NCI-H1092 treated with DMSO at 0.1 percent for 48 hours (cell line): ENCODE results near the gene ABCA1.
A peak's percentile ranks its signal among the peaks of the same experiment; 100 is the strongest.
"Not testable (repeated sequence)": the region's sequence is repeated elsewhere in the genome, so short reads cannot be mapped to it uniquely, and the experiment has no call there.

Experiments
- DNase-seq: peaks from one replicate; lab custom pipeline; 2025; lab: John Stamatoyannopoulos, UW

Gene ABCA1

DNA sequence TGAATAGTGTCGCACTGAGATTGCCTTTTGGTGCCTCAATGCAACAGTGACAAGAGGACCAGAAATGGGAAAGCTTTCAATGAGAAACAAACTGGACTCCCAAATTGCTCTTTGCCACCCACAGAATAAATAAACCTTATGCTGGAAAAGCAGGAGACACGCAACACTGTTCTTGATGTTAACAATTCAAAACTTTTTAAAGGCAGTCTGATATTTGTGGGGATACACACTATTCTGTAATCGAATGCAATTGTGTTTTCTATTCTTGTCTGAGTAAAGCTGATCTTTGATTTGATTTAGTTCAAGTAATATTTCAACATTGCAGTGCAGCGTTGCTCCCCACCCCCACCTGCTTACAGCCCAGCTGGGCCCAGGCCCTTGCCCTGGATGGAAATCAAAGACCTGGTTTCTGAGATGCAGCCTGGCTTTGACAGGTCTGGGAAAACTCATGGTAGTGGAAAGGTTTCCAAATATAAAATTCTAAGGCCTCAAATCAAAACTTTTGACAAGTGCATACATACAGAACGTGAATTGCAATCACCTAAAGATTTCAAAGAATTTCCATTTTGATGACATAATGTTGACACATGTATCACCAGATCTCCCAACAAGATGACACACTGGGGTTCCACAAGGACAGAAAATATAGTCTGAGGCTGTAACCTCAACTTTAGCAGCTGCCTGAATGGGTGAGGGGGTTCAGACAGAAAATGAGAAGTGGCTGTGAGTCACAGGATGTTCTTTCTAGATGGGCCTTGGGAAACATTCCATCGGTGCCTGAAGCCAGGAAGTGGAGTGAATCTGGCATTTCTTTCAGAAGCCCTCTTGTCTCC, 55.1 kb downstream of the ABCA1 start:
- DNase-seq = no peak

DNA sequence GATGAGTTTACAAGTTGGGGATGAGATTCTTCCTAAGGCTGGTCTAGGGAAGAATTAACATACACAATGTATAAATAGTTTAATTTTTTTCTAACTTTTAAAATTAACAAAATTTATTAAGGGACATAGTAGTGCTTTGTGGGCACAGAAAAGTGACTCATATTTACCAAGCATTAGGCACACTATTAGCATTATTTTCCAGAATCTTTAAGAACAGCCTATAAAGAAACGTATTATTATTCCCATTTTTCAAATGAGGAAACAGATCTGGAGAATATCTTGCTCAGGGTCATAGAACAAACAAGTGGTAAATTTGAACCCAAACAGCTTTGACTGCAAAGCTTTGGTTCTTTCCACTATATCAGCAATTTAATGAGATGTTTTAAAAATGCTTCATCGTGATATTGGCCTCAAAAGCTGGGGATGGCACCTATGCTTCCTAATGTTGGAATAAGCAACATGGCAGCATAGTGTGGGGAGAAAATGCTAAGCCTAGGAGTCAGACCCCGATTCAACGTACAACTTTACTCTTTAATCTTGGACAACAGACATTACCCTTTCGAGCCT, 55.9 kb downstream of the ABCA1 start:
- DNase-seq = no peak

DNA sequence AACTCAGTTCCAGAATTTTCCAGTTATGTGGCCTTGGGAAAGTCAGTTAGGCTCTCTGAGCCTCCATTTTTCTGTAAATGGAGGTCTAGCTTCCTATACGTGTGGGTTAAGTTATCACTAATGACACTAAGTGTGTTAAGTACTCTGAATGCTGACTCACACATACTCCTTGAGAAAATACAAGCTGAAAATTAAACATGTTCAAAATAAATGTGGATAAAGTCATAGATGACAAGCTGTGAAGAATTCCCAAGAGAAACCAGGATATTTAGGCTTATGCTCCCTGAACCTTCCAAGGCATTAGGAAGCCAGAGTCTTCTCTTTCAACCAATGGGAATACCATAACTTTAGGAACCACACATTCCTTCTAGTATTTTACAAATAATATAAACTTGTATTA, 58.1 kb downstream of the ABCA1 start:
- no peak for DNase-seq

DNA sequence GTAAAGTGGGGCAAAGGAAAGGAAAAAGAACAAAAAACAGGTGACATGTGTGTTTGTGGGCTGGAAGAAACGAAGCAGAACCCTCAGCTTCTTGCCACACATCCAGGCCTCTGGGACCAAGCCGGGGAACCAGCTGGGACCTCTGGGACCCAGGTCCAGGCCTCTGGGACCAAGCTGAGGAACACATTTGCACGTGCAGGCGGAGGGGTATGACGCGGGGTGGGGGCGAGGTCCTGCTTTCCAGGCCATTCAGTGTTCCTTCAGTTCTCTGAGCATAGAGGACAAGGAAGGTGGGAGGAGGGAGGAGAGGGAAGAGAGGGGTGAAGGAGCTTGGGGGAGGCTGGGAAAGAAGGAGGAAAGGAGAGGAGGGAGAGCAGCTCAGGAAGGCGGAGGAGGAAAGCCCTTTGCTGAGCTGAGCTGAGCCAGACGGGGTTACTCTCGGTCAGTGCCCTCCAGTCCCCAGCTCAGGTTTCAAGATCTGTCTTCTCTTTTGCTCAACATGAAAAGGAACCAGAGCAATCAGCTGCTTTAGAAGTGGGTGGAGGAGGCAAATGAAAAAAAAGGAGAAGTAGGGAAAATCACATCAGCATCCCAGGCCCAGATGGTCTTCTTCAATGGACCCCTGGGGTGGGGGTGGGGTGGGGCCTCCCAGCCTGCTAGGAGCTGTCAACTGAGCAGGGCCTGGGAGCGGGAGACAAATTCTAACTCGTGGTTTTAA, 59.1 kb downstream of the ABCA1 start:
- peak; percentile 56 for DNase-seq

DNA sequence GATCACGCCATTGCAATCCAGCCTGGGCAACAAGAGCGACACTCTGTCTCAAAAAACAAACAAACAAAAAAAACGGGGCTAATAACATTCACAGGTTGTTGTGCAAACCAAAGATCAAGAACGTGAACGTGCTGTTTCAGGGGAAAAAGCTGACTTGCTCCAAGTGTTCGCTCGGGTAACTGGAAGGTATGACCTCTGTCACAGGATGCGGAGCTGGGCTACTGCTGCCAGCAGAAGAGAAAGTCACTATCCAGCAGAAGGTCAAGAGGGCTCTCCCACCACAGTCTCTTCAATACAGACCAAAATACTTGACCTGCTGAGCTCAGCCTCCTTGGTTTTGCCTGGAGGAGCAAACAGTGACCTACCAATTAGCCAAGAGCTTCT, 59.7 kb downstream of the ABCA1 start:
- DNase-seq = no peak

DNA sequence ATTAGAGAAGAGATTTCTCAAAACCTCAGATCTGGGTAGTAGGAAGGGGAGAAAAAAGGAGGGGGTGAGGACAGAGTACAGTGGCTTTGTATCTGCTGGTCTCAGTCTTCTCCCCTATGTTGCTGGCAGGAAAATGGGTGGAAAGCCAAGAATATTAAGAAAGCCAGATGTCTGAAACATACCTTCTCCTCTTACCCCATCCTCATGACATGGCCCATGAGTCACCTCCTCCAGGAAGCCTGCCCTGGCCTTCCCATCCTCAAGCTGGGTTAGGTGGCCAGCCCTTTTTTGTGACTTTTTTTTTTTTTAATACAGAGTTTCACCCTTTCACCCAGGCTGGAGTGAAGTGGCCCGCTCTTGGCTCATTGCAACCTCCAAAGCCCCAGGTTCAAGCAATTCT, 61.8 kb downstream of the ABCA1 start:
- no peak for DNase-seq

DNA sequence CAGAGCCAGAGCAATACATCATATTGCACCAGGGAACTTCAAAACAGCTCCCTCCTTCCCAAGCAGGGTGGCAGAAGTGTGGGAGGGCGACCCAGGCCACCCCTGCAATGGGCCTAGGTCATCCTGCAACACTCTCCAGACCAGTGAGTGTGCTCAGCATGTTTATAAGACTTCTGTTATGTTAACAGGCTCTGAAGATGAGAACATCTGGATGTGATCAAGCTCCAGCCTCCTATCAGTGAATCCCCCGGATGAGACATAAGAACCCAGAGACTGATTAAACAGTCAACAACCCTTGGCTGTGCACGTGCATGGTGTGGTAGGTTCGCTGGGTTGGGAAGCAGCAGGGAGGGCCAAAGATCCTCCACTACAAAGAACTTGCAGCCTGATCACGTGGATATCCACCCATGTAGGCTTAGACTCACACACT, 63.3 kb downstream of the ABCA1 start:
- DNase-seq = no peak

DNA sequence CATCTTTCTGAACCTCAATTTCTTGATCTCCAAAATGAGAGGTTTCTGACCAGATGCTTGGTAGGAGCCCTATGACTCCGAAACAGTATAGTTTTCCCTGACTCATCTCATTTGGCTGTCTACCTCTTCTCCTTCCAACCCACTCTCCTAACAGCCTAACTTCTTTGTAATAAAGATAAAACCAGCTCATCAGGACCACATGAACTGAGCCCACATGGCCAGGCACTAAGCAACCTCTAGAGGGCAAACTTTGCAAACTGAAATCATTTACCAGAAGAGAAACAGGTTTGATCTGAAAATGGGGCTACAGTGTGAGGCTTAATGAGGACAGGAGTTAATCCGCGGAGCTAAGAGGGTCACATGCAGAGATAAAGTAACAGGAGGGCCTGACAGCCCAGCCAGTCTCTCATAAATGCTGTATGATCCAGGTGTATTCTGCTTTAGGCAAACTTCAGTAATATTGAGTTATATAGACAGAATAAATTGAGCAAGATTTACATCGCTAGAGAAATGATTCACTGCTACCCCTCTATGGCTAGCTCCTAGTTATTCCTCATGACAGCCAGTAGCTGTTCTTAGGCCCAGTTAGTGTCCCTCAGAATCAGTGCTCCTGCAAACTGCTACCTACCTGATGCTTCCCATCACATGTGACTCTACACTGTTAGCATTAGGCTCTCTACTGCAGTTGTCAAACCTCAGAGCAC, 64.6 kb downstream of the ABCA1 start:
- DNase-seq = peak; percentile 73

DNA sequence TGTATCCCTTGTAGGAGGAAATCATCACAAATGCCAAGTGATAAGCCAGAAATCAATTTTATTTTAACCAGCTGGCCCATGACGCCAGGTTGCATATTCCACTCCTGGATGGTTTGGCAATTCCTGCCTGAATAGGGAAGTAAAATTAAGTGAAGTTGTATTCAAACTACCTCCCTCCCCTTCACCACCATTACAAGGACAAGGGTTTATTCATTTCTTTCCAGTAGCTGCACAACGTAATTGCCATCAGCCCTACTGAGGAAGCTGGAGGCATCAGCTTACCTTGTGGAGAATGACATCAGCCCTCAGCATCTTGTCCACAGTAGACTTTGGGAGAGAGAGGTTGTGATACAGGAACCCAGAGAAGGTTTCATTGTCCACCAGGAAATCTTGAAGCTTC, 66.6 kb downstream of the ABCA1 start:
- no peak for DNase-seq

DNA sequence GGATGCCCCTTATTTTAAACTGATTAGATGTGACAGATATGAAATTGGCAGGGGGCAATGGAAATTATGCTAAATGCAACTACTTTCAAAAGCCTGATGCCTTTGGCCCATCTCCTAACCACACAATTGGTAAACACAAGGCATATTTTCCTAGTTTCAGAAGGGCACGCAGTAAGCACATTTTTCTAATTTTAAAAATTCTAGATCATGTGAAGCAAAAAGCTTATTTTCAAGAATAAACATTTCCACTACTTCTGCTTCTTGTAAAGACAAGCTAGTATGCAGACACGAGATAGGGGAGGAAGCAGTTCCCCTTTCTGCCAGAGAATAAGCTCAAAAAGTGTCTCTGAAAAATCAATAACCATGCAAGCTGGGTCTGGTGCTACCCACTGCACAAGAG, 67.7 kb downstream of the ABCA1 start:
- no peak for DNase-seq

DNA sequence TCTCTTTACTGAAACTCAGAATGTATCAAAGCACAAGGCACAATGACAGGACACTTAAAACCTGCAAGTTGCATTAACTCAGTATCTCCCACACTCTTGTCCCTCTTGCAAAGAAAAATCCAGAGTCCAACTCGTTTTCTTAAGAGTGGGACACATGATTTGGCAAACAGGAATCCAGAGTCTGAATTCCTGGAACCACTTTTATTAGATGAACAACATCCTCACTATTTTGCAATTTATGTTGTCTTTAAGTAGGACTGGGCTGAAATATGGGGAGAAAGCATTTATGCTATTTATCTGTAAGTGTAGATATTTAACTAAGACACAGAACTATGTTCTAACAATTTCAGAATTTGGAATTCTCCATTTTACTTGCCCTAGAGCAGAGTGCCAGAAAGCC, 69.1 kb downstream of the ABCA1 start:
- no peak for DNase-seq

DNA sequence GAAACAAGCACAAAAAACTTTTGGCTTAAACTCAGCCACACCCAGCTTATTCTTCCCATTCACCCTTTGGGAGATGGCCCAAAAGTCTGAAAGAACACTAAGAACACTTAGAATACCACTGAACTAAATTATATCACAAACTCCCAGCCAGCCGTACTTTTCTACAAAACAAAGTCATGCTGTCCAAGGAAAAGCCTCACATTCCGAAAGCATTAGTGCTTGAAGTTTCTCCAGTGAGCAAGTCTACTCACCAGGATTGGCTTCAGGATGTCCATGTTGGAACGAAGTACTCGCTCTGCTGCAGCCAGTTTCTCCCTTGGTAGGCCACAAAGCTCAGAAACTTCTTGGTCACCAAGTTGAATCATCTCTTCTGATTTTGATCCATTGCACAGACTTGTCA, 69.7 kb downstream of the ABCA1 start:
- DNase-seq = no peak

DNA sequence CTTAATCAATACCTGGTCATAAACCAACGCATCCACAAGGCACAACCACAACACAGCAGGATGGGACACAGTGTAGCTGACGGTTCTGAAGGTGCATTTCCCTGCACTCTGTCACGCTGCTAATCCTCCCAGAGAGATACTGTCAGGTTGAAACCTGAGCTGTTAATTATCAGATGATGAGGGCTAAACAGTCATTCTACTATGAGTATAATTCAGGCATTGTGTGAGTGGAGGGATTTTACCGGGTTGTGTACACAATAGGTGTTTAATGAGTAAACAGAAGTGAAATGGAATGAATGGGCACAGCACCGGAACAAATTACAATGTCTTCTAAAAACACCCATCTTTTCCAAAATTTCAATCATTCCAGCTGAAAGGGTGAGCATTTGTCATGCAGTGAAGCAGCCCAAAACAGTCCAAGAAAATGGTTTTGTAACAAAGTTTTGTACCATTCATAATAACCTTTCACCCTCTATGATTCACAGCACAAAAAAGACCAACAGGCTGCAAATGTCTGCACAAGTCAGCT, 71.5 kb downstream of the ABCA1 start:
- peak; percentile 78 for DNase-seq

DNA sequence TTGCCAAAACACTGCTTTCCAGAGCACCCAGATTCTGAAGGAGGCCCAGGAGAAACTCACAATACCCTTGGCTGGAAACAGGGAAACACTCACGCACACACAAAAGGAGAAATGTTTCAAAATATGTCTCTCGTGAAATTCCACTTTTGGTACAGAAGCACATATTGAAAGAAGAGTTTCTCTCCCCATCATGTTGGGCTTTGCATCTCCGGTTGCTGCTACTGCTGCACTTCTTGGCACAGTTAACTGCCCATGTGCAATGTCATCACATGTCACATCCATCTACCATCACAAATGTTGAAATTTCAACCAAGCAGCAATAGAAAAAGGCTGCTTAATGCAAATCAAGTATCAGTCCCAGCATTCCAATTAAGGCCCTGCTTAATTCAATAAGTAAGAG, 72.1 kb downstream of the ABCA1 start:
- no peak for DNase-seq

DNA sequence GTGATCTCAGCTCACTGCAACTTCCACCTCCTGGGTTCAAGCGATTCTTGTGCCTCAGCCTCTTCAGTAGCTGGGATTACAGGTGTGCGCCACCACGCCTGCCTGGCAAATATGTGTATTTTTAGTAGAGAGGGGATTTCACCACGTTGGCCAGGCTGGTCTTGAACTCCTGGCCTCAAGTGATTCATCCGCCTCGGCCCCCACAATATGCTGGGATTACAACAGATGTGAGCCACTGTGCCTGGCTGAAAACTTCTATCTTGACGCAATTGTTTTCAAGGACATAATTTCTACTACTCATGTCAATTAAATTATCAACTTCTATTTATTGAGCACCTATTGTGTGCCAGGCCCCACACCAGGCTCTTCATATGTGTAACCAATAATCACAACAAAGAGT, 72.7 kb downstream of the ABCA1 start:
- not testable (repeated sequence) for DNase-seq

DNA sequence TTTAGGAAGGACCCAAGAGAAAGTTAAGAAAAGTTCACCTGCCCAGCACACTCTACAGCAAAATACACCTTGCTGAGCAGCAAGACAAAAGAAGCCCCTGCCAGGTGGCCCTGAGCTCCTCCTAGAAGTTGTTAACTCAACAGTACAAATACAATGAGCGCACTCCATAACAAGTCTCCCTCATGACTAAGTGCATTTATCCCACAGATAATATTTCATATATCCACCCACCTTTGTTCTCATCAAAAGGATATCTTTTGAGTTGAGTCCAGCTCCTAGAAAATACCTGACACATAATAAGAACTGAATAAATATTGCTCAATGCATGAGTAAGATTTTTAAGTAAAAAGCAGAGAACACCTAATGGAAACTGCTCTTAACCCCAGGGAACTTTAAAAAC, 73.3 kb downstream of the ABCA1 start:
- no peak for DNase-seq

DNA sequence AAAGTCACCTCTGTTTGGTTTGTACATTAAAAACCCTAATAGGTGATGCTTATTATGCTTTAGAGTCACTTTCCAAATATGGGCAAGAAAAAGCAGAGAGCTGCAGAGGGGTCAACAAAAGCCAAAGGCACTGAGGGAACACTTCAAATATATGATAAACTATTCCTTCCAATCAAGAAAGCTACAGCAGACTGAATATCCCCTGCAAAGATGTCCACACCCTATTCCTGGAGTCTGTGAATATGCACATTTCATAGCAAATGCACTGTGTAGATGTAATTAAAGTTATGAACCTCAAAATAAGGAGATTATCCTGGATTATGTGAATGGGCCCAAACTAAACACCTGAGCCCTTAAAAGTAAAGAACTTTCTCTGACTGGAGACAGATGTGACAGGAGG, 74.3 kb downstream of the ABCA1 start:
- no peak for DNase-seq

DNA sequence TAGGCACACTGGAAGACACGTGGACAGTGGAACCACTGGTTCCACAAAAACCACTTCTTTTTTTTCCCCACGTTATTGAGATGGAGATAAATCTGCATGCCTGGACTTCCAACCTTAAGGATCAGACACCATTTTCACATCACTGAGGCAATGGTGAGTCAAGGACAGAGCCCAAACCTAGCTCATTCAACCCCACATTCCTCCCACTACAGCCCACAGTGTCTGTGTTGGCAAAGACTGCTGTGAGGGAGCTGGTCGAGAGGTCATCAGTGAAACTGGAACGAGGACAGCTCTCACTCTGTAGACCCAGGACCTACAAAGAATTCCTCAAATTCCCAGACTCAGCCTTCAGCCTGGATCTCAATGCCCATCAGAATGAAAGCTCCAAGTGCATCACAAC, 74.8 kb downstream of the ABCA1 start:
- DNase-seq = no peak

DNA sequence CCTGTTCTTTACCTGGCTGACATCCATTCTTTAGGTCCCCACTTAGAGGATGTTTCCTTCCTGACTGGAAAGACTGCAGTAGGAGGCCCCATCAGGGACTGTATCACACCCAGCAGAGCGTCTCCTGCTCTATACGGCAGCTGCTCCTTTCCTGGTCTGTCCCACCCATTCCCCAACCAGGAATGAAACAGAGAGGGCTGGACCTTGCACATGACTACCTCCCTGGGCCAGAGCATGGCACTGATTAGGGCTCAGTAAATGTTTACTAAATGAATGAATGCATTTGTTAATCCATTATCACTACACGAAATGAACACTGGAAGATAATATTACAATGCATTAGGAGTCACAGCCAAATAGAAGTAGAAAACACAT, 76.4 kb downstream of the ABCA1 start:
- no peak for DNase-seq

DNA sequence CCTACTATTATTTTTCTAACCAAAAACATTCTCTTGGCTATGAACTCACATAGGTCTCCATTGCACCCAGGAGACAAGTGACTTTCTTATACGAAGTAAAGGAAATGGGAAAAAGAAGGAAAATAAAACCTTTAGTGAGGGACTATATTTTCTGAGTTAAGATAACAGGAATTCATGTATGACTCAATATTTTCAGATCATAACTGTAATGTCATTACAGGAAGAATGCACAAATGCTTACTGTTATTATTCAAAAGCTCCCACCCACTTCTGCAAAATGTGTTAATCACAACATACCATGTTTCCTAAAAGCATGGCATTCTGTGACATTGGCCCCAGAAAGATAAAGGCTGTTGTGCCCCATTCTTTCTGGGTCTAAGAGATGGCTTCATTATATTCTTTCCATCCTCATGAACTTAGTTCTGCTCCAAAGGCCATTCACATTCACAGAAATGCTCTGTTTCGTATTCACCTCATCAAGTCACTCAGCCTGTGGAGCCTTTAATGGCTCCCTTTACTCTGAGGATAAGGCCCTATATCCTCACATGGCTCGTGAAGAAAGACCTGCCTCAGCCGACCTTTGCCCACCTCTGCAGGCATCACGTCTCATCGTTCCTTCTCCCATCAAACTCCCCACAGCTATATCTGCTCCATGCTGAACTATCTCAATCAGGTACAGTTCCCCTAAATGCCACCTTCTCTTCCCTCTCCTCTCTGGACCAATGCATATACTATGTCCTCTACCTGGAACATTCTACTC, 77.0 kb downstream of the ABCA1 start:
- DNase-seq = no peak

DNA sequence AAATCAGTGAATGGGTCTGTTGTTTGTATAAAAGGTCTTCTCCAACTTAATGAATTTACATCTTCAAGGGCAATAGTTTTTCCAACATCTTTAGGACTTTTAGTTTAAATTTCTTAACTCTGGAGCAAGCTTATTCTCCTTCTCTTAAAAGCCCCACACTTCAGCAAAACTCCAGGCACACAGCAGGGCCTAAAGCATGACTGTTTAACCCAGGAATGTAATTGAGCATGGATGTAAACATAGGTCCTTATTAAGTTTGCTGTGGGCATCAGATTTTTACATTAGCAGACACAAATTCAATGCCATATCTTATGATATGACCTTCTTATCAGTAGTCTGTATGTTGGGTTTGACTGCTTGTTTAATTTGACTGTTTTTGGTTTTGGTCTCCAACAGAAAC, 78.9 kb downstream of the ABCA1 start:
- DNase-seq = no peak

DNA sequence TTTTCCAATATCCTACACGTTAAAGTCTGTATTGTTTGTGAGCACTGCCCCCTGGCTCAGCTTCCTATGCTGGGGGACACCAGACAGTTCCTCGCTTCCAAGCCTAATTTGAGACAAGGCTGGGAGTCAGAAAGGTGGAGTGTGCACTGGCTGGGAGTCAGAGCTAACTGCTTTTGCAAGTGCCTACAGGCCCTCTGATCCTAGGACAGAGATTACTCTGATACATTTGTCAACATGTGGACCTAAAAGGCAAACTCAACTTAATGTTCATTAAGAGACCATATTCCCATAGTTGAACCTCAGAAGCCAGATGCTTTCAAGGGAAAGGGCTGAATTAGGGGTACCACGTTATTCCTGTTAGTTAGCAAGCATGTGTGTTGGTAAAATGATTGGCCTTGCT, 83.2 kb downstream of the ABCA1 start:
- no peak for DNase-seq
